ENCODE measurements around the gene LARP4B. TPM values are rescaled to one million over a fixed set of nuclear protein-coding genes. Genes with fewer than 3 reads are reported as not detected.

Gene LARP4B
- total RNA-seq, 1 experiment from 2014 or later = 122 TPM

DNA sequence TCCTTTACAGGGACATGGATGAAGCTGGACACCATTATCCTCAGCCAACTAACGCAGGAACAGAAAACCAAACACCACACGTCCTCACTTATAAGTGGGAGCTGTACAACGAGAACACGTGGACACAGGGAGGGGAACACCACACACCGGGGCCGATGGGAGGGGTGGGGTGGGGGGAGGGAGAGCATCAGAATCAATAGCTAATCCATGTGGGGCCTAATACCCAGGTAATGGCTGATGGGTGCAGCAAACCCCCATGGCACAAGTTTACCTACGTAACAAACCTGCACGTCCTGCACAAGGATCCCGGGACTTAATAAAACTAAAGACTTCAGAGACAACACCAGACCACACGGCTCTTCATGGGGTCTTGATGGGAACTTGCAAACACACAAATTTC lies 159.9 kb downstream of the LARP4B start (continued):
- TF ChIP-seq, protein P1, sequence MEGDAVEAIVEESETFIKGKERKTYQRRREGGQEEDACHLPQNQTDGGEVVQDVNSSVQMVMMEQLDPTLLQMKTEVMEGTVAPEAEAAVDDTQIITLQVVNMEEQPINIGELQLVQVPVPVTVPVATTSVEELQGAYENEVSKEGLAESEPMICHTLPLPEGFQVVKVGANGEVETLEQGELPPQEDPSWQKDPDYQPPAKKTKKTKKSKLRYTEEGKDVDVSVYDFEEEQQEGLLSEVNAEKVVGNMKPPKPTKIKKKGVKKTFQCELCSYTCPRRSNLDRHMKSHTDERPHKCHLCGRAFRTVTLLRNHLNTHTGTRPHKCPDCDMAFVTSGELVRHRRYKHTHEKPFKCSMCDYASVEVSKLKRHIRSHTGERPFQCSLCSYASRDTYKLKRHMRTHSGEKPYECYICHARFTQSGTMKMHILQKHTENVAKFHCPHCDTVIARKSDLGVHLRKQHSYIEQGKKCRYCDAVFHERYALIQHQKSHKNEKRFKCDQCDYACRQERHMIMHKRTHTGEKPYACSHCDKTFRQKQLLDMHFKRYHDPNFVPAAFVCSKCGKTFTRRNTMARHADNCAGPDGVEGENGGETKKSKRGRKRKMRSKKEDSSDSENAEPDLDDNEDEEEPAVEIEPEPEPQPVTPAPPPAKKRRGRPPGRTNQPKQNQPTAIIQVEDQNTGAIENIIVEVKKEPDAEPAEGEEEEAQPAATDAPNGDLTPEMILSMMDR (IDR thresholded peaks at IDR 0.05 in 2 of 3, conservative IDR thresholded peaks at IDR 0.05 in 1 of 3; ENCODE audit: borderline replicate concordance in 1 of 3, insufficient read depth in 1 of 3, low read depth in 2 of 3, low read length in 2 of 3) = no peak

DNA sequence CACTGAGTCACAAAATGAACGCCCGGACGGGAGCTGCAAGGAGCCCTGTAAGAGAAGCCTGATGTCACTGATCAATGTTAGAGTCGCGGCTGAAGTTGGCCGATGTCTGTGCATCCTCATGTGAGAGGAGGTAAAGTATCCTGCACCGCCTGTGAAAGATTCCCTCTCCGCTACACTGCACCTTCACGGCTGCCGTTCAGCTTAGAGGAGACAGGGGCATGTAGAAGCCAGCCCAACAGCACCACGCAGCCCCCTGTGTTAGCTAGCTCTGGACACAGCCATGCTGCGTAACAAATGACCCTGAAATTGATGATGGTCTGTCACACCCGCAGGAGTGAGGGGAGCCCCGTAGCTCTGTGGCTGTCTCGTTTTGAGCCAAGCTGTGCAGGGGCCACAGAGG lies 160.5 kb downstream of the LARP4B start:
- no peak overlapping the region for H3K27ac ChIP-seq (ENCODE audit: low read depth, low read length)
- intact Hi-C loops (cut with micrococcal nuclease) = no loop called here
- peaks cover 5 to 10% of the 10 kb centered on the region in 2 experiments; a peak in 3 of 4 replicates for H3K4me1 ChIP-seq (ENCODE audit: control insufficient read depth in 1 of 2, insufficient read depth in 2 of 2, low read length in 2 of 2)
- H3K9me2 ChIP-seq (ENCODE audit: insufficient read depth) = no peaks in the 10 kb centered on the region
- ChIA-PET POLR2A (no interaction called here), CTCF (no interaction called here), RAD21 (ENCODE audit: low non-redundant PET in 1 of 2, low total read pairs in 2 of 2, uncharacterized antibody in 2 of 2, unreplicated experiment in 2 of 2) (no interaction called here)
- BruUV-seq (replicated peaks) = no TSS peak
- no peaks in the 10 kb centered on the region for H3K36me3 ChIP-seq (ENCODE audit: control insufficient read depth in 1 of 2, insufficient read depth in 2 of 2, low read length in 2 of 2)
- ATAC-seq (no peak), DNase-seq (ENCODE audit: low read depth, low spot score) (no peak)
- no peaks in the 10 kb centered on the region for H3K79me2 ChIP-seq (ENCODE audit: insufficient read depth, low read length)
- no peaks in the 10 kb centered on the region for H3K27me3 ChIP-seq (ENCODE audit: insufficient read depth, low read length)
- peaks cover 3 to 4% of the 10 kb centered on the region in 2 experiments; a peak in 1 of 4 replicates for H3K9me3 ChIP-seq (ENCODE audit: control insufficient read depth in 1 of 2, insufficient read depth in 1 of 2, low read depth in 1 of 2, low read length in 2 of 2)
- H4K20me1 ChIP-seq (ENCODE audit: insufficient read depth) = no peaks in the 10 kb centered on the region
- H3K4me3 ChIP-seq (replicated peaks in 1 of 2; ENCODE audit: low read depth in 1 of 2, low read length in 2 of 2) = no peak overlapping the region
- no peak overlapping the region for H3K9ac ChIP-seq (ENCODE audit: low read length)
- no peak overlapping the region for H3K4me2 ChIP-seq (ENCODE audit: low read length)
- no peak overlapping the region for H2AFZ ChIP-seq (ENCODE audit: low read depth, low read length, poor library complexity, severe bottlenecking)
- TF ChIP-seq RAD21 (IDR thresholded peaks at IDR 0.05; ENCODE audit: low read depth) = no peak
- no peak for TF ChIP-seq POLR2A (IDR thresholded peaks at IDR 0.05; ENCODE audit: borderline replicate concordance, extremely low read depth, insufficient read depth, insufficient read length)
- TF ChIP-seq YY1 (IDR thresholded peaks at IDR 0.05; ENCODE audit: extremely low read depth, insufficient replicate concordance, low read depth, low read length) = no peak
- TF ChIP-seq EGR1 (IDR thresholded peaks at IDR 0.05; ENCODE audit: low read depth) = no peak
- TF ChIP-seq, protein P2, sequence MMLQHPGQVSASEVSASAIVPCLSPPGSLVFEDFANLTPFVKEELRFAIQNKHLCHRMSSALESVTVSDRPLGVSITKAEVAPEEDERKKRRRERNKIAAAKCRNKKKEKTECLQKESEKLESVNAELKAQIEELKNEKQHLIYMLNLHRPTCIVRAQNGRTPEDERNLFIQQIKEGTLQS (IDR thresholded peaks at IDR 0.05) = no peak
- no peak for TF ChIP-seq ELF1 (IDR thresholded peaks at IDR 0.05; ENCODE audit: borderline replicate concordance, low read depth)
- no peak for TF ChIP-seq POLR2AphosphoS5 (IDR thresholded peaks at IDR 0.05; ENCODE audit: low read depth, low read length)
- TF ChIP-seq, protein P3, sequence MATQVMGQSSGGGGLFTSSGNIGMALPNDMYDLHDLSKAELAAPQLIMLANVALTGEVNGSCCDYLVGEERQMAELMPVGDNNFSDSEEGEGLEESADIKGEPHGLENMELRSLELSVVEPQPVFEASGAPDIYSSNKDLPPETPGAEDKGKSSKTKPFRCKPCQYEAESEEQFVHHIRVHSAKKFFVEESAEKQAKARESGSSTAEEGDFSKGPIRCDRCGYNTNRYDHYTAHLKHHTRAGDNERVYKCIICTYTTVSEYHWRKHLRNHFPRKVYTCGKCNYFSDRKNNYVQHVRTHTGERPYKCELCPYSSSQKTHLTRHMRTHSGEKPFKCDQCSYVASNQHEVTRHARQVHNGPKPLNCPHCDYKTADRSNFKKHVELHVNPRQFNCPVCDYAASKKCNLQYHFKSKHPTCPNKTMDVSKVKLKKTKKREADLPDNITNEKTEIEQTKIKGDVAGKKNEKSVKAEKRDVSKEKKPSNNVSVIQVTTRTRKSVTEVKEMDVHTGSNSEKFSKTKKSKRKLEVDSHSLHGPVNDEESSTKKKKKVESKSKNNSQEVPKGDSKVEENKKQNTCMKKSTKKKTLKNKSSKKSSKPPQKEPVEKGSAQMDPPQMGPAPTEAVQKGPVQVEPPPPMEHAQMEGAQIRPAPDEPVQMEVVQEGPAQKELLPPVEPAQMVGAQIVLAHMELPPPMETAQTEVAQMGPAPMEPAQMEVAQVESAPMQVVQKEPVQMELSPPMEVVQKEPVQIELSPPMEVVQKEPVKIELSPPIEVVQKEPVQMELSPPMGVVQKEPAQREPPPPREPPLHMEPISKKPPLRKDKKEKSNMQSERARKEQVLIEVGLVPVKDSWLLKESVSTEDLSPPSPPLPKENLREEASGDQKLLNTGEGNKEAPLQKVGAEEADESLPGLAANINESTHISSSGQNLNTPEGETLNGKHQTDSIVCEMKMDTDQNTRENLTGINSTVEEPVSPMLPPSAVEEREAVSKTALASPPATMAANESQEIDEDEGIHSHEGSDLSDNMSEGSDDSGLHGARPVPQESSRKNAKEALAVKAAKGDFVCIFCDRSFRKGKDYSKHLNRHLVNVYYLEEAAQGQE (IDR thresholded peaks at IDR 0.05; ENCODE audit: low read depth) = no peak
- TF ChIP-seq, protein P1 (IDR thresholded peaks at IDR 0.05 in 2 of 3, conservative IDR thresholded peaks at IDR 0.05 in 1 of 3; ENCODE audit: borderline replicate concordance in 1 of 3, insufficient read depth in 1 of 3, low read depth in 2 of 3, low read length in 2 of 3) = no peak
- no peak for TF ChIP-seq TCF7L2 (IDR thresholded peaks at IDR 0.05; ENCODE audit: borderline replicate concordance, extremely low read depth, insufficient read depth, insufficient read length)
- no peak for TF ChIP-seq SIN3A (IDR thresholded peaks at IDR 0.05; ENCODE audit: low read depth)
- TF ChIP-seq, protein P4, sequence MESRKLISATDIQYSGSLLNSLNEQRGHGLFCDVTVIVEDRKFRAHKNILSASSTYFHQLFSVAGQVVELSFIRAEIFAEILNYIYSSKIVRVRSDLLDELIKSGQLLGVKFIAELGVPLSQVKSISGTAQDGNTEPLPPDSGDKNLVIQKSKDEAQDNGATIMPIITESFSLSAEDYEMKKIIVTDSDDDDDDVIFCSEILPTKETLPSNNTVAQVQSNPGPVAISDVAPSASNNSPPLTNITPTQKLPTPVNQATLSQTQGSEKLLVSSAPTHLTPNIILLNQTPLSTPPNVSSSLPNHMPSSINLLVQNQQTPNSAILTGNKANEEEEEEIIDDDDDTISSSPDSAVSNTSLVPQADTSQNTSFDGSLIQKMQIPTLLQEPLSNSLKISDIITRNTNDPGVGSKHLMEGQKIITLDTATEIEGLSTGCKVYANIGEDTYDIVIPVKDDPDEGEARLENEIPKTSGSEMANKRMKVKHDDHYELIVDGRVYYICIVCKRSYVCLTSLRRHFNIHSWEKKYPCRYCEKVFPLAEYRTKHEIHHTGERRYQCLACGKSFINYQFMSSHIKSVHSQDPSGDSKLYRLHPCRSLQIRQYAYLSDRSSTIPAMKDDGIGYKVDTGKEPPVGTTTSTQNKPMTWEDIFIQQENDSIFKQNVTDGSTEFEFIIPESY (IDR thresholded peaks at IDR 0.05; ENCODE audit: extremely low read depth, insufficient replicate concordance, low read length) = no peak
- TF ChIP-seq, protein P5, sequence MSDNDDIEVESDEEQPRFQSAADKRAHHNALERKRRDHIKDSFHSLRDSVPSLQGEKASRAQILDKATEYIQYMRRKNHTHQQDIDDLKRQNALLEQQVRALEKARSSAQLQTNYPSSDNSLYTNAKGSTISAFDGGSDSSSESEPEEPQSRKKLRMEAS (IDR thresholded peaks at IDR 0.05) = no peak
- TF ChIP-seq CBX3 (IDR thresholded peaks at IDR 0.05; ENCODE audit: low read depth) = no peak

Data from HCT116 (cell line).